SK-N-MC (cell line): ENCODE data around the gene SMIM10L1.
A peak's percentile ranks its signal among the peaks of the same experiment; 100 is the strongest.

Experiments
- DNase-seq: peaks from one replicate; pipeline ENCODE4 v3.0.0-alpha.2; 2011; ENCODE audit warnings: low read depth, low spot score
- H3K27ac ChIP-seq: fragments of 200-600 bp; sonication (generic); 2 replicates; pipeline ENCODE4 v1.5.1; 2016; ENCODE audit warnings: mixed run types
- H3K36me3 ChIP-seq: fragments of 200-600 bp; sonication (generic); 2 replicates; pipeline ENCODE4 v1.6.1; 2017; ENCODE audit warnings: antibody characterized with exemption, low read length, mixed read lengths; ENCODE audit not compliant: insufficient read depth
- H3K4me3 ChIP-seq: fragments of 200-600 bp; sonication (generic); 2 replicates; pipeline ENCODE4 v1.5.1; 2016
- H3K9ac ChIP-seq: fragments of 200-600 bp; sonication (generic); 2 replicates; pipeline ENCODE4 v1.8.0; 2017; ENCODE audit warnings: mixed run types, mixed read lengths; ENCODE audit not compliant: insufficient read length
- H3K9me3 ChIP-seq: fragments of 200-600 bp; sonication (generic); 2 replicates; pipeline ENCODE4 v1.6.1; 2017; ENCODE audit warnings: low read depth, mild to moderate bottlenecking, antibody characterized with exemption, low read length, moderate library complexity, mixed read lengths
- EZH2 ChIP-seq: fragments of 200-600 bp; sonication (generic); IDR thresholded peaks from one replicate; pipeline ENCODE4 v1.6.1; 2017; ENCODE audit warnings: antibody characterized with exemption
- FOXP2 ChIP-seq: optimal IDR thresholded peaks from 2 replicates; pipeline ENCODE3; 2011; ENCODE audit warnings: mild to moderate bottlenecking, moderate library complexity; ENCODE audit not compliant: insufficient read depth; ENCODE audit errors: extremely low read length, control extremely low read depth
- POLR2AphosphoS5 ChIP-seq: IDR thresholded peaks from 2 replicates; pipeline ENCODE4 v1.6.1; 2012; ENCODE audit warnings: mild to moderate bottlenecking, low read depth, low read length, borderline replicate concordance

The SMIM10L1 gene

DNA sequence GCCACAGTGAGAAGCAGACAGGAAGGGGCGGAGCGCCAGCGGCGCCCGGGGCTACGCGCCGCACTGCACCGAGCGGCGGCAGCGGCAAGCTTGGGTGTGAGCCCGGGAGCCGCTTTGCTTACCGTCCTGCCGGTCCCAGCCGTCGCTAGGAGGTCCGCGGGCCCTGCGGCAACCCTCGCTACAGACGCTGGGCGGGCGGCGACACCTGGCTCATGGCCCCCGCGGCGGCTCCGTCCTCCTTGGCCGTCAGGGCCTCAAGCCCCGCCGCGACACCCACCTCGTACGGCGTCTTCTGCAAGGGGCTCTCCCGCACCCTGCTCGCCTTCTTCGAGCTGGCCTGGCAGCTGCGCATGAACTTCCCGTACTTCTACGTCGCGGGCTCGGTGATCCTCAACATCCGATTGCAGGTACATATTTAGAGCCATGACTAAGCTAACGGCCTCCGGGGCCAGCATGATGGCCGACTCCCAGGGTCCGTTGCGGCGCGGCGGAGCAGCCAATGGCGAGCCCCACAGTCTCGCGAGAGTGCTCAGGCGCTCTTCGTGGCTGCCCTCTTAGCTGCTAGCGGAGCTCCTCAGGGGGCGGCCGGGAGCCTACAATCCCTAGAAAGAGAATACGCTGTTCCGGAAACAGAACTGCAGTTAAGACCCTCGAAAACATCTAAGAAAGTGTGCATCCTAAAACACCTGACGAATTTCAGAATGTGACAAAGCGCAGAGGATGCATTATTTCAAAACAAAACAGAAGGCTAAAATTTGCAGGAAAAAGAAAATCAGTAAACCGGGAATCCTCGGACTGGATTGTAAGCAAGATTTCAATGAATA is at the start of gene SMIM10L1:
Gene SMIM10L1, plus strand, starts transcription at position 50 of the 824 bp plus-strand sequence. Its CDS starts 163 bp downstream, at position 213.
- H3K36me3 ChIP-seq, result peaks cover 40% of the 10 kb centered on the region
- peak; percentile 52 for DNase-seq
- H3K27ac ChIP-seq, result peak within 1 kb of the TSS; percentile 65

DNA sequence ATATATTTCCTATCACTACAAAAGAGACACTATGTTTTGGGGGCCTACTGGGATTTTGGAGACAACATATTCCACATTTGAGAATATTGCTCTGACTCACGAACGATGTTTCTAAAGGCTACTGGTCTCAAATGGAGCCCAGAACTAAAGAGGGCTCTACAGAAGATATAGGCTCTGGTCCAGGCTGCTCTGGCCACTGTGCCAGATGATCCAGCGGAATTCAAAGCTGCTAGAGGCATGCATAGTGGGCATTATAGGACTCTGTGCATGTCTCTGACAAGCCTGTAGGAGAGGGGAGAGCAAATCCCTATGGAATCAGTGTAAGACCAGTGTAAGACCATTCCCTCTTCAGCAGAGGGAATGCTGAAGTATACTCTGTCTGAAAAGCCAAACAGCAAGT is 40.6 kb upstream of the SMIM10L1 start:
- Histone ChIP-seq H3K9me3 (no peaks in the 10 kb centered on the region), H3K9ac (no peak overlapping the region), H3K4me3 (no peak overlapping the region), H3K36me3 (peaks cover 6% of the 10 kb centered on the region; the same call in 1 of the 2 replicates), H3K27ac (no peak overlapping the region)
- TF ChIP-seq POLR2AphosphoS5 (no peak), EZH2 (no peak), FOXP2 (no peak)
- DNase-seq, result no peak

More for the DNA sequence above, at the start of gene SMIM10L1:
- H3K9ac ChIP-seq, result peak within 1 kb of the TSS; percentile 87
- no peaks in the 10 kb centered on the region for H3K9me3 ChIP-seq
- peak within 1 kb of the TSS; percentile 84 for H3K4me3 ChIP-seq
- TF ChIP-seq POLR2AphosphoS5 (peak; percentile 94), EZH2 (no peak)

- no peak for DNase-seq
- TF ChIP-seq EZH2, result no peak
- no peak for TF ChIP-seq FOXP2
- no peak for TF ChIP-seq POLR2AphosphoS5
- no peak overlapping the region for H3K9ac ChIP-seq
- H3K27ac ChIP-seq, result no peak overlapping the region
- H3K9me3 ChIP-seq, result no peaks in the 10 kb centered on the region
- H3K36me3 ChIP-seq, result peaks cover 6% of the 10 kb centered on the region; the same call in 1 of the 2 replicates
- H3K4me3 ChIP-seq, result no peak overlapping the region
Measured at GRCh38 chr12:11130999-11131398, 40.0 kb upstream of the SMIM10L1 start.

DNA sequence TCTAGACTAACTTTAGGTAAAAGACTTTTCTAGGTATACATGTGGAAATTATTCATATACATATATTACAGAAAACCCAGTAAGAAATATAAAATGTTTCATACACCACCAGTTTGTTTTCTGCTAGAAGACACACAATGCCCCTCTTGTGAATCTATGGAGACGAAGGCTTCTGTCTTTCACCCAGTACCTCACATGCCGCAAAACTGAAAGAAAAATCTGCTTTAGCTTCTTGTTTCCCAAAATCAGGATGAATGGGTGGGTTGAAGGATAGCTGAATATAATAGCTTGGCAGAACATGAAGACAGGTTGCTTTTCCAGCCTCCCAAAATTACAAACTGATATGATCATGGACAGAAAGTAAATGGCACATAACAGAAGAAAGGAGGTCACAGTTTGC is 37.8 kb upstream of the SMIM10L1 start:
- no peak for DNase-seq
- H3K4me3 ChIP-seq, result no peak overlapping the region
- H3K27ac ChIP-seq, result no peak overlapping the region
- peaks cover 6% of the 10 kb centered on the region; the same call in 1 of the 2 replicates for H3K36me3 ChIP-seq
- H3K9me3 ChIP-seq, result no peaks in the 10 kb centered on the region
- TF ChIP-seq FOXP2 (no peak), POLR2AphosphoS5 (no peak), EZH2 (no peak)
- no peak overlapping the region for H3K9ac ChIP-seq

DNA sequence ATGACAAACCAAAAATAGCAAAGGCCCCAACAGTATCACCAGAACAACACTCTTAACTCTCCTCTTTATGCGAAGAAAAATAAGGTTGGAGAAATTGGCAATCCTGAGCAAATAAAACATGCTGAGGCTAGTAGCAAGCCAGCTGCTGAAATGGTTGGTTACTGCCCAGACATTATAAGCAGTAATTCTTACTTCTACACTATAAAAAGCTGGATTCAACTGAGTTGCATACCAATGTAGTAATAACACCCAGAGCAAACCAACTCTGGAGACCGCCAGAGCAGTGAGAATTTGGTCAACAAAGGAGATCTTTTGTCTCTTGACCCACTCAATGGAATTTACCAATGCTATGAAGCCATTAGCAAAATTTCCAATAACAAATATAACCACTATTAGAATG is 37.2 kb upstream of the SMIM10L1 start:
- Histone ChIP-seq H3K4me3 (no peak overlapping the region), H3K36me3 (peaks cover 6% of the 10 kb centered on the region; the same call in 1 of the 2 replicates), H3K9me3 (no peaks in the 10 kb centered on the region), H3K27ac (no peak overlapping the region), H3K9ac (no peak overlapping the region)
- no peak for DNase-seq
- TF ChIP-seq EZH2 (no peak), FOXP2 (no peak), POLR2AphosphoS5 (no peak)

DNA sequence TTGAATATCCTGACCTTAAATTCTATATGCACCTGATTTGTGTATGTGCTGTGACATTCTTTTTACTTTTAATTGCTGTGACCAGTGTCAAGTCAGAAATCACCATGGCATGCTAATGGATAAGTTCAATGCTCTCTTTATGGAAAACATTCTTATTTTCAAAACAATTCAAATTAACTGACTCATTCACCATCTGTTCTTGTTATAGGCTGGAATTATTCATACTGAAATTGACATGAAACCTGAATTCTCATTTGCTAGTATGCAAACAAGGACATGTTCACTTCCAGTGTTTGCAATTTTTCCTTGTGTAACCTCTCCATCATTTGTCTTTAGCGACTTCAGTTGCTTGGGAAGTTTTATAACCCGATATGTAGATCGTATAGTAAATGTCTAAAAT is 36.7 kb upstream of the SMIM10L1 start, which contains the start of gene TAS2R30:
Gene TAS2R30, minus strand, starts transcription at position 340 of the 400 bp plus-strand sequence. CDS start 400 bp downstream, outside the sequence.
- peaks cover 5% of the 10 kb centered on the region; the same call in 1 of the 2 replicates for H3K36me3 ChIP-seq
- no peak within 1 kb of the TSS for H3K27ac ChIP-seq
- no peaks in the 10 kb centered on the region for H3K9me3 ChIP-seq
- H3K9ac ChIP-seq, result no peak within 1 kb of the TSS
- TF ChIP-seq FOXP2, result no peak
- TF ChIP-seq POLR2AphosphoS5, result no peak
- no peak for TF ChIP-seq EZH2
- DNase-seq, result no peak
- H3K4me3 ChIP-seq, result no peak within 1 kb of the TSS

DNA sequence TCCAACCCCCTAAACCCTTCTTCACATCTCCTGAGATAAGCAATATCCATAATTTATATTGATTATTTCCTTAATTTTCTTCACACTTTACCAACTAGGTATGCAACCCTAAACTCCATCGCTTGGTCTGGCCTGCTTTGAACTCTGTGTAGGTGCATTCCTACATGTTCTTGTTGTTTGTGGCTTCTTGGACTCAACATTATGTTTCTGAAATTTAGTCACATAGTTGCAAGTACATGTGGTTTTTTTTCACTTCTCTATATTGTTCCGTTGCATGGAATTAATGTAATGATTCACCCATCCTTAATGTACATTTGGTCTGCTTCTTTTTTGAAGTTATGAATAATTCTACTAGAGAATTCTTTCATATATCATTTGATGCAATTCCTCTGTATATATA is 34.9 kb upstream of the SMIM10L1 start:
- TF ChIP-seq FOXP2 (no peak), POLR2AphosphoS5 (no peak), EZH2 (no peak)
- H3K9ac ChIP-seq, result no peak overlapping the region
- no peak for DNase-seq
- no peaks in the 10 kb centered on the region for H3K9me3 ChIP-seq
- no peak overlapping the region for H3K4me3 ChIP-seq
- H3K27ac ChIP-seq, result no peak overlapping the region
- H3K36me3 ChIP-seq, result peaks cover 13% of the 10 kb centered on the region; the same call in 1 of the 2 replicates

DNA sequence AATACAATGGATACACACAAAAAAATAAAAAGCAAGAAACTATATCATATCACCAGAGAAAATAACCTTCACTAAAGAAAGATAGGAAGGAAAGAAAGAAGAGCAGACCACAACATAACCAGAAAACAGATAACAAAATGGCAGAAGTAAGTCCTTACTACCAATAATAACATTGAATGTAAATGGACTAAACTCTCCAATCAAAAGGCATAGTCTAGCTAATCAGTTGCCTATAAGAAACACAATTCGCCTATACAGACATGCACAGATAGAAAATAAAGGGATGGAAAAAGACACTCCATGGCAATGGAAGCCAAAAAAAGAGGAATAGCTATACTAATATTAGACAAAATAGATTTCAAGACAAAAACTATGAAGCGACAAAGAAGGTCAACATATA is 27.6 kb upstream of the SMIM10L1 start:
- Histone ChIP-seq H3K9ac (no peak overlapping the region), H3K4me3 (no peak overlapping the region), H3K36me3 (peaks cover 24% of the 10 kb centered on the region), H3K27ac (no peak overlapping the region), H3K9me3 (no peaks in the 10 kb centered on the region)
- no peak for DNase-seq
- TF ChIP-seq FOXP2 (no peak), EZH2 (no peak), POLR2AphosphoS5 (no peak)

DNA sequence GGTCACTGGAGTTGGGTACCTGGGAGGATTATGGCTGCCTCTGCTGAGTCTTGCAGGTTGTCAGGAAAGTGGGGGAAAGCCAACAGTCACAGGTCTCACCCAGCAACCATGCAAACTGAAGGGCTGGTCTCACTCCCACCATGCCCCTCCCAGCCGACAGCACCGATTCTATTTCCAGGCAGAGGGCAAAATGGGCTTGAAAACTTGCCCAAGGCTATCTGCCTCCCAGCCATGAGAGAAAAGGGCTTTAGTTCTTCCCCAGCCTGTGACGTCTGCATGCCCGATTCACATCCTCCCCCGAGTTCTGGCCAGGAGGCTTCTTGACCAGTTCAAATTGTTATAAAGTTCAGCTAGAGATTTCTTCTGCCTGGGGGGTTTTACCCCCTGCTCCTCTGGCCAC is 26.7 kb upstream of the SMIM10L1 start:
- no peak overlapping the region for H3K27ac ChIP-seq
- TF ChIP-seq POLR2AphosphoS5 (no peak), EZH2 (no peak), FOXP2 (no peak)
- no peaks in the 10 kb centered on the region for H3K9me3 ChIP-seq
- H3K9ac ChIP-seq, result no peak overlapping the region
- DNase-seq, result no peak
- H3K36me3 ChIP-seq, result peaks cover 23% of the 10 kb centered on the region
- no peak overlapping the region for H3K4me3 ChIP-seq
